Transverse colon (tissue), 4 donors: ENCODE measurements around the gene SLF2.

Experiments used
- CTCF ChIP-seq, 5 experiments: fragments of 200-600 bp in 3 of 5; fragments of 450-650 bp in 2 of 5; sonication (generic) in 3 of 5; IDR thresholded peaks; 1 replicate in 2 of 5; 2 replicates in 3 of 5; pipeline ENCODE4 v1.5.1; 2016 to 2017; ENCODE audit warnings: antibody characterized with exemption in 5 of 5, inconsistent platforms in 3 of 5, mild to moderate bottlenecking in 2 of 5, moderate library complexity in 1 of 5
- POLR2A ChIP-seq: fragments of 450-650 bp; IDR thresholded peaks from one replicate; pipeline ENCODE4 v1.6.1; 2016; ENCODE audit warnings: antibody characterized with exemption, mild to moderate bottlenecking, moderate library complexity
- POLR2AphosphoS5 ChIP-seq, 3 donors: sonication (generic); formaldehyde crosslinking; IDR thresholded peaks; one replicate each; pipeline ENCODE4 v1.6.1; 2016; ENCODE audit warnings: antibody characterized with exemption in 3 of 3

- TF ChIP-seq CTCF (IDR thresholded peaks at IDR 0.05), result no peak
- no peak for TF ChIP-seq POLR2AphosphoS5 (IDR thresholded peaks at IDR 0.05)
- no peak for TF ChIP-seq POLR2A
Measured at GRCh38 chr10:100897976-100898375, 14.8 kb upstream of the SLF2 start.
